Prostate gland (tissue), 2 donors: Measurements from ENCODE around the gene HSF5. TPM values are rescaled to one million over a fixed set of nuclear protein-coding genes. Genes with fewer than 3 reads are reported as not detected.

Experiments used
- DNase-seq: peaks from one replicate; pipeline ENCODE4 v3.0.0-alpha.2; 2019; ENCODE audit warnings: low spot score
- H3K27ac ChIP-seq, 2 donors: fragments of 200-600 bp; sonication (generic); 2 replicates each; pipeline ENCODE4 v1.5.1; 2017 to 2019
- H3K27me3 ChIP-seq: fragments of 200-600 bp; sonication (generic); replicated peaks from 2 replicates; pipeline ENCODE4 v1.5.1; 2019; ENCODE audit not compliant: insufficient read depth
- H3K36me3 ChIP-seq, 2 donors: fragments of 200-600 bp; sonication (generic); 1 replicate in 1 of 2; 2 replicates in 1 of 2; pipeline versions ENCODE4 v1.5.1 to v1.8.1; 2017 to 2019
- H3K4me1 ChIP-seq: fragments of 200-600 bp; sonication (generic); replicated peaks from 2 replicates; pipeline ENCODE4 v1.5.1; 2019
- H3K4me3 ChIP-seq, 2 donors: fragments of 200-600 bp; sonication (generic); 2 replicates each; pipeline ENCODE4 v1.5.1; 2017 to 2019
- H3K9me3 ChIP-seq: fragments of 200-600 bp; sonication (generic); 2 replicates; pipeline ENCODE4 v1.5.1; 2017
- CTCF ChIP-seq, 4 experiments: fragments of 200-600 bp in 2 of 4; fragments of 450-650 bp in 2 of 4; sonication (generic) in 2 of 4; IDR thresholded peaks; 1 replicate in 3 of 4; 2 replicates in 1 of 4; pipeline ENCODE4 v1.5.1; 2016 to 2019; ENCODE audit warnings: antibody characterized with exemption in 4 of 4, mild to moderate bottlenecking in 2 of 4, moderate library complexity in 2 of 4
- POLR2A ChIP-seq: fragments of 450-650 bp; IDR thresholded peaks from one replicate; pipeline ENCODE4 v1.6.1; 2016; ENCODE audit warnings: antibody characterized with exemption, mild to moderate bottlenecking
- POLR2AphosphoS5 ChIP-seq: sonication (generic); formaldehyde crosslinking; IDR thresholded peaks from one replicate; pipeline ENCODE4 v1.6.1; 2017; ENCODE audit warnings: antibody characterized with exemption
- WGBS: methylation state at CpG from one replicate; pipeline ENCODE4 v1.1.5; 2018; 5-methylcytosine and 5-hydroxymethylcytosine counted together
- intact Hi-C: fragments of 100-400 bp; cut with DNase I; formaldehyde crosslinking; loops from one replicate; pipeline ENCODE4 v1.14.2; 2022
- total RNA-seq, 2 donors: library from RNA; depleted of rRNA; stranded (reverse); fragments of >200 nt; gene quantifications; one replicate each; pipeline ENCODE4 v1.1.0, GENCODE V29; 2016

Gene HSF5
- total RNA-seq, 2 donors from 2014 or later: 11.5 TPM; not detected in 1

- peaks cover 14% of the 10 kb centered on the region for H3K4me1 ChIP-seq
- DNase-seq: peak; percentile 100
- H3K9me3 ChIP-seq: no peaks in the 10 kb centered on the region
- intact Hi-C loops: loop anchor here (2.0 to 10.0 kb wide), 8 partner anchors 117 to 1187 kb away; partner anchors contain the start of genes DYNLL2, PRR11, PTRH2 and RAD51C
- WGBS: under 1% methylated on average over 39 of the region's 39 CpGs
- no peaks in the 10 kb centered on the region for H3K36me3 ChIP-seq
- H3K27ac ChIP-seq: peak overlapping the region; percentile 97 to 98
- peak overlapping the region; percentile 71 to 74 for H3K4me3 ChIP-seq
- H3K27me3 ChIP-seq: no peaks in the 10 kb centered on the region
- TF ChIP-seq POLR2AphosphoS5: peak; percentile 96
- TF ChIP-seq CTCF (IDR thresholded peaks at IDR 0.05): peak in 1 of 4 experiments; percentile 62
- peak; percentile 56 for TF ChIP-seq POLR2A
These were observed 29.9 kb upstream of the HSF5 start for GRCh38 chr17:58517928-58518609.

- H3K36me3 ChIP-seq: no peaks in the 10 kb centered on the region
- H3K4me1 ChIP-seq: peaks cover 14% of the 10 kb centered on the region
- H3K27ac ChIP-seq: peak overlapping the region; percentile 97 to 98
- WGBS: 0% methylated on average over 26 of the region's 27 CpGs
- intact Hi-C loops: loop anchor here (5.0 to 10.0 kb wide), 7 partner anchors 117 to 1187 kb away; partner anchors contain the start of genes DYNLL2, PRR11, PTRH2 and RAD51C
- no peaks in the 10 kb centered on the region for H3K9me3 ChIP-seq
- no peak for TF ChIP-seq POLR2AphosphoS5
- TF ChIP-seq POLR2A: peak; percentile 46
- no peak for TF ChIP-seq CTCF (IDR thresholded peaks at IDR 0.05)
- no peak for DNase-seq
- peak overlapping the region; percentile 71 to 74 for H3K4me3 ChIP-seq
- H3K27me3 ChIP-seq: no peaks in the 10 kb centered on the region
These were observed 29.2 kb upstream of the HSF5 start for GRCh38 chr17:58517378-58517927.

GRCh38 chr17:58516644-58517377 is 28.6 kb upstream of the HSF5 start:
- Histone ChIP-seq H3K27ac (peak overlapping the region; percentile 97 to 98), H3K36me3 (no peaks in the 10 kb centered on the region), H3K9me3 (no peaks in the 10 kb centered on the region), H3K4me1 (peaks cover 14% of the 10 kb centered on the region), H3K4me3 (peak overlapping the region; percentile 71 to 74), H3K27me3 (no peaks in the 10 kb centered on the region)
- TF ChIP-seq POLR2A: no peak
- TF ChIP-seq CTCF (IDR thresholded peaks at IDR 0.05): no peak
- no peak for DNase-seq
- WGBS: 79% methylated on average over 2 of the region's 2 CpGs
- intact Hi-C loops: loop anchor here (5.0 to 10.0 kb wide), 7 partner anchors 118 to 1188 kb away; partner anchors contain the start of genes DYNLL2, PRR11, PTRH2 and RAD51C

GRCh38 chr17:58515286-58515685 is 27.1 kb upstream of the HSF5 start:
- intact Hi-C loops: loop anchor here (2.0 to 10.0 kb wide), 8 partner anchors 120 to 1190 kb away; partner anchors contain the start of genes DYNLL2, PRR11, PTRH2 and RAD51C
- H3K4me1 ChIP-seq: peaks cover 14% of the 10 kb centered on the region

More at GRCh38 chr17:58515286-58515685, 27.1 kb upstream of the HSF5 start:
- H3K9me3 ChIP-seq: no peaks in the 10 kb centered on the region
- 61% methylated on average over 2 of the region's 2 CpGs for WGBS
- no peaks in the 10 kb centered on the region for H3K27me3 ChIP-seq
- no peak for DNase-seq
- no peak overlapping the region for H3K4me3 ChIP-seq
- TF ChIP-seq POLR2A: no peak
- no peak for TF ChIP-seq POLR2AphosphoS5
- TF ChIP-seq CTCF (IDR thresholded peaks at IDR 0.05): no peak
- peak overlapping the region; percentile 72 to 86 for H3K27ac ChIP-seq
- H3K36me3 ChIP-seq: no peaks in the 10 kb centered on the region
